Neural cell (in vitro differentiated cells): ENCODE measurements around the gene NTMT1.

ENCODE experiments used
- EZH2 ChIP-seq: fragments of 200-600, 300-800 bp; shearing (Covaris generic), sonication (generic); IDR thresholded peaks from 2 replicates; pipeline ENCODE4 v1.6.1; 2014; ENCODE audit warnings: antibody characterized with exemption, low read length, borderline replicate concordance, mild to moderate bottlenecking; ENCODE audit not compliant: insufficient read depth, poor library complexity, severe bottlenecking
- TAF1 ChIP-seq: IDR thresholded peaks from 2 replicates; pipeline ENCODE4 v1.6.1; 2012; ENCODE audit warnings: low read depth
- TF ChIP-seq, protein P1 (sequence below): IDR thresholded peaks from 2 replicates; pipeline ENCODE4 v1.6.1; 2012; ENCODE audit warnings: borderline replicate concordance

DNA sequence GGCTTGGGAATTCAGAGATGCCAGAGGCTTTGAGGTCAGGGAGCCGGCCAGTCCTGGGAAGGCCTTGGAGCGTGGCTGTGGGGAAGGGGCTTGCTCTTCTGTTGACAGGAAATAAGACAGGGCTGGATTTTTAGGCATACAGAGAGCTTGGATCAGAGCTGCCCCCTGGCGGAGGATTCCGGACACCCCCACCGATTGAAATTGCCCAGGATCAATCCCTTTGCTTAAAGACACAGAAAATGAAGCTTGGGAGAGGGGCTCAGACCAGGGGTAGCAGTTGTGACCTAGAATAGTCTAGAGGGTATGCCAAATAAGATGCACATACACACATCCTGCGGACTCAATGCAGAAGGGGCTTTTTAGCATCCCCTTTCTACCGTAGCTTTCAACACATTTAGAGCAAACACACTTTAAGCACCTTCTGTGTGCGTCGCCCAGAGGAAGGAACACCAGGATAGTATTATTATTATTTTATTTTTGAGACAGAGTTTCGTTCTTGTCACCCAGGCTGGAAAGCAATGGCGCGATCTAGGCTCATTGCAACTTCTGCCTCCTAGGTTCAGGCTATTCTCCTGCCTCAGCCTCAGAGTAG, 1.7 kb upstream of the NTMT1 start:
- TF ChIP-seq TAF1 (no peak), EZH2 (no peak)
- TF ChIP-seq, protein P1, sequence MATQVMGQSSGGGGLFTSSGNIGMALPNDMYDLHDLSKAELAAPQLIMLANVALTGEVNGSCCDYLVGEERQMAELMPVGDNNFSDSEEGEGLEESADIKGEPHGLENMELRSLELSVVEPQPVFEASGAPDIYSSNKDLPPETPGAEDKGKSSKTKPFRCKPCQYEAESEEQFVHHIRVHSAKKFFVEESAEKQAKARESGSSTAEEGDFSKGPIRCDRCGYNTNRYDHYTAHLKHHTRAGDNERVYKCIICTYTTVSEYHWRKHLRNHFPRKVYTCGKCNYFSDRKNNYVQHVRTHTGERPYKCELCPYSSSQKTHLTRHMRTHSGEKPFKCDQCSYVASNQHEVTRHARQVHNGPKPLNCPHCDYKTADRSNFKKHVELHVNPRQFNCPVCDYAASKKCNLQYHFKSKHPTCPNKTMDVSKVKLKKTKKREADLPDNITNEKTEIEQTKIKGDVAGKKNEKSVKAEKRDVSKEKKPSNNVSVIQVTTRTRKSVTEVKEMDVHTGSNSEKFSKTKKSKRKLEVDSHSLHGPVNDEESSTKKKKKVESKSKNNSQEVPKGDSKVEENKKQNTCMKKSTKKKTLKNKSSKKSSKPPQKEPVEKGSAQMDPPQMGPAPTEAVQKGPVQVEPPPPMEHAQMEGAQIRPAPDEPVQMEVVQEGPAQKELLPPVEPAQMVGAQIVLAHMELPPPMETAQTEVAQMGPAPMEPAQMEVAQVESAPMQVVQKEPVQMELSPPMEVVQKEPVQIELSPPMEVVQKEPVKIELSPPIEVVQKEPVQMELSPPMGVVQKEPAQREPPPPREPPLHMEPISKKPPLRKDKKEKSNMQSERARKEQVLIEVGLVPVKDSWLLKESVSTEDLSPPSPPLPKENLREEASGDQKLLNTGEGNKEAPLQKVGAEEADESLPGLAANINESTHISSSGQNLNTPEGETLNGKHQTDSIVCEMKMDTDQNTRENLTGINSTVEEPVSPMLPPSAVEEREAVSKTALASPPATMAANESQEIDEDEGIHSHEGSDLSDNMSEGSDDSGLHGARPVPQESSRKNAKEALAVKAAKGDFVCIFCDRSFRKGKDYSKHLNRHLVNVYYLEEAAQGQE: no peak
